ENCODE results near the gene ZNF488. TPM values are rescaled to one million over a fixed set of nuclear protein-coding genes. Genes with fewer than 3 reads are reported as not detected.

The ZNF488 gene
- total RNA-seq, 4 donors from 2014 or later, result 1.0 to 3.9 (median 2.3) TPM

- Histone ChIP-seq H3K4me3 (no peak overlapping the region), H3K27me3 (no peaks in the 10 kb centered on the region), H3K36me3 (no peaks in the 10 kb centered on the region), H3K4me1 (no peaks in the 10 kb centered on the region), H3K9me3 (no peaks in the 10 kb centered on the region), H3K27ac (no peak overlapping the region)
- TF ChIP-seq POLR2A (IDR thresholded peaks at IDR 0.05), result no peak
- no peak for TF ChIP-seq EP300 (IDR thresholded peaks at IDR 0.05)
- TF ChIP-seq CTCF (IDR thresholded peaks at IDR 0.05), result no peak
- TF ChIP-seq POLR2AphosphoS5 (IDR thresholded peaks at IDR 0.05), result no peak
- DNase-seq (ENCODE audit: low spot score in 2 of 2), result no peak
- whole genome bisulfite sequencing, result 86% methylated on average over 1 of the region's 1 CpG
Observed at GRCh38 chr10:47354900-47355299, 29.2 kb downstream of the ZNF488 start.

GRCh38 chr10:47354165-47354564 is 29.9 kb downstream of the ZNF488 start:
- H3K27ac ChIP-seq, result no peak overlapping the region
- DNase-seq (ENCODE audit: low spot score in 2 of 2), result peak; percentile 39 to 56
- TF ChIP-seq EP300 (IDR thresholded peaks at IDR 0.05) (no peak), CTCF (IDR thresholded peaks at IDR 0.05) (no peak), POLR2A (IDR thresholded peaks at IDR 0.05) (no peak), POLR2AphosphoS5 (IDR thresholded peaks at IDR 0.05) (no peak)
- H3K9me3 ChIP-seq, result no peaks in the 10 kb centered on the region
- no peaks in the 10 kb centered on the region for H3K4me1 ChIP-seq
- H3K4me3 ChIP-seq, result no peak overlapping the region
- WGBS, result 89% methylated on average over 2 of the region's 4 CpGs
- H3K36me3 ChIP-seq, result no peaks in the 10 kb centered on the region
- H3K27me3 ChIP-seq, result no peaks in the 10 kb centered on the region

DNA sequence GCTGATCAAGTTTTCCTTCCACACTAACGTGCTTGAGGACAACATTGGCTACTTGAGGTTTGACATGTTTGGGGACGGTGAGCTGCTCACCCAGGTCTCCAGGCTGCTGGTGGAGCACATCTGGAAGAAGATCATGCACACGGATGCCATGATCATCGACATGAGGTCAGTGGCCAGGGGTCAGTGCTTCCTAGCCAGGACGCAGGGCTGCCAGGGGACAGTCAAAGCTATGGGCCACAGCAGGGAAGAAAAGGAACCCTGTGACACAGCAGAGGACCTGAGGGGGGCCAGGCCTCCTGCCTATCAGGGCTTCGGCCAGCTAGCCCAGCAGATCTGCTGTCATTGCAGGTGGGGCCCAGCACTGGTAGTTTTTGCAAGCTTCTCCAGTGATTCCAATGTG is 30.7 kb downstream of the ZNF488 start:
- Histone ChIP-seq H3K27me3 (no peaks in the 10 kb centered on the region), H3K4me1 (no peaks in the 10 kb centered on the region), H3K36me3 (no peaks in the 10 kb centered on the region), H3K27ac (no peak overlapping the region), H3K4me3 (no peak overlapping the region), H3K9me3 (no peaks in the 10 kb centered on the region)
- peak; percentile 33 to 65 for DNase-seq (ENCODE audit: low spot score in 2 of 2)
- 92% methylated on average over 6 of the region's 6 CpGs for WGBS
- no peak for TF ChIP-seq EP300 (IDR thresholded peaks at IDR 0.05)

DNA sequence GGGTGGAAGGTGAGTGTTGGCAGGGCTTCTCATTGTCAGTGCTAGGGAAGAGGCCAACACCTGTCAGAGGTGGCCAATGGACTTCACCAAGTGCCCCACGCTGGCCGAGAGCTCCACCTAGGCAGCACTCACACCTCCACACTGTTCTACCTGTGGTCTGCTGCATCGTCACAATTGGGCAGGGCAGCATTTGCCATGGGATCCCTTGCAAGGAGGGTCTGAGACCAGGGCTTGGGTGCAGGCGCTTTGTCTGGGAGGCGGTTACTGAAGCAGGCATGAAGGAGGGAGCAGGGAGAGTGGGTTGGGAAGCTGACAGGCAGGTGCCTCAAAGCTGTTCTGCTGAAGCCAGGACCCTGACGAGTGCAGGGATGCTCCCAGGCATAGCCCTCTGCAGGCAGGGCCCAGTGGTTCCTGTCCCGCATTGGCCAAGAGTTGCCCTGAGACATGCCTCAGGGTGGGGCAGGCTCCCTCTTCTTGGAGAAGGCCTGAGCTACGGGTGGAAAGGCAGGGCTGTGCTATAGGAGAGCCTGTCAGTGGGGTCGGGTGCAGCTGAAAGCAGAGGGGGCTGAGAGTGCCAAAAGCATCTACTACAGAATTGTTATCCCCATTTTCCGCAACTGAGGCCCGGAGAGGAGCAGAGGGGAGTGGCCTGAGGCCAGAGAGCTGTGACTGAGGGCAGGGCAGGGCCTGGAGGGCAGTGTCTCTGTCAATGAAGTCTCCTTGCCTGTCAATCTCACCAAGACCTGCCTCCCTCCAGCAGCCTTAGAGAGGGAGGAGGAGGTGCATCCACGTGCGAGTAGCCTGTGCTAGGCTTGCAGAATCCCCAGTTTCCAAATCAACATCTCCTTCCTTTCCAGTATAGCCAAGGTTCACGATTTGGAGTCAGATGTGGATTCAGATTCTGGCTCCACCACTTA is 31.9 kb downstream of the ZNF488 start:
- TF ChIP-seq CTCF (IDR thresholded peaks at IDR 0.05) (no peak), POLR2AphosphoS5 (IDR thresholded peaks at IDR 0.05) (no peak), EP300 (IDR thresholded peaks at IDR 0.05) (no peak), POLR2A (IDR thresholded peaks at IDR 0.05) (no peak)
- no peaks in the 10 kb centered on the region for H3K9me3 ChIP-seq

GRCh38 chr10:47350671-47351640 is 33.1 kb downstream of the ZNF488 start:
- no peaks in the 10 kb centered on the region for H3K4me1 ChIP-seq
- no peak for TF ChIP-seq POLR2AphosphoS5 (IDR thresholded peaks at IDR 0.05)
- no peak for TF ChIP-seq POLR2A (IDR thresholded peaks at IDR 0.05)
- no peak for TF ChIP-seq CTCF (IDR thresholded peaks at IDR 0.05)
- TF ChIP-seq EP300 (IDR thresholded peaks at IDR 0.05), result no peak
- no peak overlapping the region for H3K4me3 ChIP-seq
- DNase-seq (ENCODE audit: low spot score in 2 of 2), result peak; percentile 47 to 72
- H3K36me3 ChIP-seq, result no peaks in the 10 kb centered on the region
- 93% methylated on average over 27 of the region's 39 CpGs for WGBS
- no peaks in the 10 kb centered on the region for H3K9me3 ChIP-seq
- H3K27ac ChIP-seq, result no peak overlapping the region
- no peaks in the 10 kb centered on the region for H3K27me3 ChIP-seq

More for the DNA sequence above, 31.9 kb downstream of the ZNF488 start:
- WGBS, result 92% methylated on average over 13 of the region's 14 CpGs
- Histone ChIP-seq H3K27me3 (no peaks in the 10 kb centered on the region), H3K27ac (no peak overlapping the region), H3K4me1 (no peaks in the 10 kb centered on the region), H3K36me3 (no peaks in the 10 kb centered on the region), H3K4me3 (no peak overlapping the region)
- DNase-seq (ENCODE audit: low spot score in 2 of 2), result peak in 1 of 2 donors; percentile 49

Measured in suprapubic skin (tissue), 4 donors.